IMR-90 (cell line): Measurements from ENCODE around the gene IGSF3.
"Not testable (repeated sequence)": the region's sequence is repeated elsewhere in the genome, so short reads cannot be mapped to it uniquely, and the experiment has no call there.

Experiments used
- BHLHE40 ChIP-seq: fragments of 150-350 bp; IDR thresholded peaks from 2 replicates; pipeline ENCODE4 v1.6.1; 2016; ENCODE audit warnings: mild to moderate bottlenecking, low read depth, low read length
- CEBPB ChIP-seq: IDR thresholded peaks from 2 replicates; pipeline ENCODE4 v1.6.1; 2012; ENCODE audit warnings: low read depth, low read length, improper control_type of control experiment
- CHD1 ChIP-seq: IDR thresholded peaks from 2 replicates; pipeline ENCODE4 v1.6.1; 2012; ENCODE audit warnings: low read depth, low read length, improper control_type of control experiment
- CTCF ChIP-seq: conservative IDR thresholded peaks from 2 replicates; pipeline ENCODE4 v1.5.1; 2012; ENCODE audit warnings: mild to moderate bottlenecking, low read depth, low read length, improper control_type of control experiment
- ELK1 ChIP-seq: fragments of 150-350 bp; IDR thresholded peaks from 2 replicates; pipeline ENCODE4 v1.6.1; 2016; ENCODE audit warnings: low read depth, mild to moderate bottlenecking, low read length, moderate library complexity, borderline replicate concordance
- MAFK ChIP-seq: IDR thresholded peaks from 2 replicates; pipeline ENCODE4 v1.6.1; 2012; ENCODE audit warnings: low read depth, low read length, improper control_type of control experiment
- MAZ ChIP-seq: IDR thresholded peaks from 2 replicates; pipeline ENCODE4 v1.6.1; 2012; ENCODE audit warnings: low read depth, mild to moderate bottlenecking, low read length, improper control_type of control experiment, moderate library complexity, borderline replicate concordance
- MXI1 ChIP-seq: IDR thresholded peaks from 2 replicates; pipeline ENCODE4 v1.6.1; 2012; ENCODE audit warnings: low read depth, mild to moderate bottlenecking, low read length, moderate library complexity, borderline replicate concordance
- NFE2L2 ChIP-seq: fragments of 150-350 bp; IDR thresholded peaks from 2 replicates; pipeline ENCODE4 v1.6.1; 2016; ENCODE audit warnings: low read depth, mild to moderate bottlenecking, low read length
- POLR2A ChIP-seq: IDR thresholded peaks from 2 replicates; pipeline ENCODE4 v1.6.1; 2012; ENCODE audit warnings: mild to moderate bottlenecking, low read depth, low read length
- USF2 ChIP-seq: fragments of 150-350 bp; IDR thresholded peaks from 2 replicates; pipeline ENCODE4 v1.6.1; 2017; ENCODE audit warnings: mild to moderate bottlenecking, antibody characterized with exemption, low read length, low read depth

GRCh38 chr1:116646673-116647170 lies 20.8 kb downstream of the IGSF3 start:
- not testable (repeated sequence) for TF ChIP-seq POLR2A, CTCF, USF2, CEBPB, MXI1, ELK1, CHD1, NFE2L2, MAZ, MAFK, BHLHE40
